ENCODE measurements around the gene OR2B6. TPM values are rescaled to one million over a fixed set of nuclear protein-coding genes. Genes with fewer than 3 reads are reported as not detected.

Gene OR2B6
- total and polyA plus RNA-seq, 2 of the 13 experiments (the other 11 are each of a cell fraction or from before 2014, with no cell fraction given) = 1.2 TPM; not detected in 1

GRCh38 chr6:28002161-28002560, 45.1 kb downstream of the OR2B6 start:
- H3K36me3 ChIP-seq (replicated peaks in 1 of 2; ENCODE audit: control insufficient read depth in 1 of 2, insufficient read depth in 2 of 2, low read length in 2 of 2) = no peaks in the 10 kb centered on the region
- POLR2A ChIA-PET = no interaction called here
- TF ChIP-seq FOSL2 (CRISPR knock-in tag; IDR thresholded peaks at IDR 0.05) (no peak), ATAD3A (CRISPR knock-in tag; IDR thresholded peaks at IDR 0.05) (no peak), RERE (CRISPR knock-in tag; IDR thresholded peaks at IDR 0.05; ENCODE audit: low read depth) (no peak), XBP1 (CRISPR knock-in tag; IDR thresholded peaks at IDR 0.05) (no peak), ZNF335 (CRISPR knock-in tag; IDR thresholded peaks at IDR 0.05) (no peak), HNF1B (CRISPR knock-in tag; IDR thresholded peaks at IDR 0.05) (no peak), ZBTB40 (IDR thresholded peaks at IDR 0.05) (no peak), ZBTB40 (CRISPR knock-in tag; IDR thresholded peaks at IDR 0.05) (no peak)

More at GRCh38 chr6:28002161-28002560, 45.1 kb downstream of the OR2B6 start:
- 52% methylated on average over 5 of the region's 5 CpGs for WGBS (ENCODE audit: low lambda C conversion rate)
- no peak overlapping the region for H3K4me2 ChIP-seq (ENCODE audit: low read depth, low read length)
- CTCF ChIA-PET (ENCODE audit: low intra/inter-chr PET ratio, low total read pairs) = no interaction called here
- BruUV-seq (replicated peaks) = no TSS peak
- intact Hi-C loops (cut with micrococcal nuclease; ENCODE audit: unreplicated experiment) = no loop called here
- no peak overlapping the region for H3K9ac ChIP-seq (ENCODE audit: insufficient read depth, low read depth, low read length)
- FAIRE-seq = no peak
- H4K20me1 ChIP-seq (ENCODE audit: insufficient read depth, low read length) = no peaks in the 10 kb centered on the region
- H2AFZ ChIP-seq (ENCODE audit: low read length) = no peak overlapping the region
- no peaks in the 10 kb centered on the region for H3K79me2 ChIP-seq (ENCODE audit: insufficient read depth, low read length)
- in situ Hi-C loops (cut with HindIII; ENCODE audit: extremely low pct_ligation_motif_present, low pct_unique_long_range_greater_than_20kb) = no loop called here
- no peak for ATAC-seq
- no peak for DNase-seq (ENCODE audit: low spot score)
- peaks cover 0 to 17% of the 10 kb centered on the region in 2 experiments; a peak in 2 of 5 replicates for H3K27me3 ChIP-seq (ENCODE audit: control insufficient read depth in 1 of 2, insufficient read depth in 2 of 2, low read length in 2 of 2)
- no peaks in the 10 kb centered on the region for H3K4me1 ChIP-seq (ENCODE audit: insufficient read depth, low read length)
- no peaks in the 10 kb centered on the region for H3K9me3 ChIP-seq (ENCODE audit: low read length)
- H3K27ac ChIP-seq (ENCODE audit: extremely low read length, insufficient read depth, low read length) = no peak overlapping the region
- no peak overlapping the region for H3K4me3 ChIP-seq (replicated peaks in 1 of 3; ENCODE audit: insufficient read depth in 1 of 3, low read depth in 2 of 3, low read length in 3 of 3)
